ENCODE data around the gene PTMA. TPM values are rescaled to one million over a fixed set of nuclear protein-coding genes. Genes with fewer than 3 reads are reported as not detected.

Gene PTMA
- total and polyA plus RNA-seq, 9 of the 15 experiments (the other 6 are each of a cell fraction or from before 2014, with no cell fraction given) = 429 to 2,322 (median 1,578) TPM

GRCh38 chr2:231661422-231662027 is 46.8 kb upstream of the PTMA start:
- no peaks in the 10 kb centered on the region for H3K9me3 ChIP-seq (replicated peaks; ENCODE audit: control insufficient read depth, insufficient read depth, low read depth, low read length)
- in situ Hi-C loops (cut with MboI) (no loop called here), intact Hi-C loops (cut with micrococcal nuclease) (no loop called here)
- H3K27ac ChIP-seq (ENCODE audit: extremely low read depth, low read depth, low read length) = peak overlapping the region; percentile 72
- no peaks in the 10 kb centered on the region for H3K79me2 ChIP-seq (ENCODE audit: control insufficient read depth, insufficient read depth, low read length)
- H3K4me2 ChIP-seq (ENCODE audit: insufficient read depth, low read length) = no peak overlapping the region
- 35% methylated on average over 17 of the region's 28 CpGs for WGBS (ENCODE audit: insufficient coverage, low coverage, missing lambda C conversion rate)
- peaks cover 25 to 40% of the 10 kb centered on the region in 2 experiments; a peak in 4 of 5 replicates for H3K4me1 ChIP-seq (replicated peaks in 1 of 2; ENCODE audit: control insufficient read depth in 2 of 2, insufficient read depth in 2 of 2, low read length in 2 of 2)
- TF ChIP-seq THRAP3 (IDR thresholded peaks at IDR 0.05; ENCODE audit: borderline replicate concordance) (no peak), MXD1 (CRISPR knock-in tag; IDR thresholded peaks at IDR 0.05; ENCODE audit: borderline replicate concordance, poor library complexity, severe bottlenecking) (no peak), MLLT1 (IDR thresholded peaks at IDR 0.05) (peak in 1 of 2 experiments; percentile 71; a peak in 1 of 4 replicates), GTF2F1 (IDR thresholded peaks at IDR 0.05; ENCODE audit: low read depth, low read length) (no peak)
- ChIA-PET CTCF (ENCODE audit: low intra/inter-chr PET ratio) (no interaction called here), POLR2A (interaction anchor here (1.1 kb wide), 1 partner anchor 53 kb away, joined by 3 read pairs; no protein-coding TSS in a partner anchor)
- peak overlapping the region; percentile 79 for H2AFZ ChIP-seq (ENCODE audit: low read depth, low read length)
- no TSS peak for BruUV-seq (replicated peaks)
- no peaks in the 10 kb centered on the region for H4K20me1 ChIP-seq (replicated peaks; ENCODE audit: control insufficient read depth, insufficient read depth, low read length)
- H3K9me1 ChIP-seq (ENCODE audit: control insufficient read depth, insufficient read depth, low read length) = no peaks in the 10 kb centered on the region
- no peaks in the 10 kb centered on the region for H3K27me3 ChIP-seq (ENCODE audit: control insufficient read depth in 2 of 2, insufficient read depth in 2 of 2, low read length in 2 of 2)
- ATAC-seq (no peak), FAIRE-seq (peak; percentile 46), DNase-seq (ENCODE audit: extremely low read depth in 1 of 4, low spot score in 3 of 4) (no peak)
- peak overlapping the region; percentile 64 to 86 for H3K9ac ChIP-seq (ENCODE audit: insufficient read depth in 1 of 2, low read depth in 2 of 2, low read length in 2 of 2)
- no peaks in the 10 kb centered on the region for H3K36me3 ChIP-seq (ENCODE audit: control insufficient read depth, insufficient read depth, low read length)
- H3K4me3 ChIP-seq = no peak overlapping the region

All from K562 (cell line).